Measurements from ENCODE around the gene SMPD2. TPM values are rescaled to one million over a fixed set of nuclear protein-coding genes. Genes with fewer than 3 reads are reported as not detected.

The SMPD2 gene
- total and polyA plus RNA-seq, 2 of the 4 experiments (the other 2 are of a cell fraction): 7.7 to 9.0 TPM

- Histone ChIP-seq H3K9me3 (ENCODE audit: control insufficient read depth, insufficient read depth, low read length) (no peaks in the 10 kb centered on the region), H3K18ac (ENCODE audit: low read depth, low read length) (peak within 1 kb of the TSS; percentile 28; the same call in 1 of the 2 replicates), H3K14ac (replicated peaks; ENCODE audit: low read depth, low read length) (peak within 1 kb of the TSS; percentile 11), H3K9me1 (ENCODE audit: insufficient read depth, low read length) (no peaks in the 10 kb centered on the region), H3K79me1 (ENCODE audit: low read depth in 1 of 2, low read length in 2 of 2) (peaks cover 31 to 38% of the 10 kb centered on the region in 2 experiments), H3K27ac (ENCODE audit: insufficient read depth, low read length) (no peak within 1 kb of the TSS; the same call in 1 of the 2 replicates), H2AFZ (replicated peaks; ENCODE audit: low read length, poor library complexity) (peak within 1 kb of the TSS; percentile 89), H3K36me3 (ENCODE audit: control insufficient read depth, insufficient read depth, low read length) (peaks cover 12% of the 10 kb centered on the region), H3K4me1 (ENCODE audit: control insufficient read depth, insufficient read depth, low read length) (peaks cover 3% of the 10 kb centered on the region; the same call in 1 of the 2 replicates), H4K91ac (ENCODE audit: insufficient read depth, low read depth, low read length) (peak within 1 kb of the TSS; percentile 2; the same call in 1 of the 2 replicates), H3K4me3 (ENCODE audit: insufficient read depth, low read depth, low read length) (peak within 1 kb of the TSS; percentile 76), H2BK15ac (ENCODE audit: low read depth, low read length) (no peak within 1 kb of the TSS), H2AK5ac (ENCODE audit: low read depth, low read length) (no peak within 1 kb of the TSS; the same call in 1 of the 2 replicates), H2BK20ac (ENCODE audit: low read depth, low read length) (no peak within 1 kb of the TSS), H4K5ac (ENCODE audit: low read depth, low read length) (peak within 1 kb of the TSS; percentile 60; the same call in 1 of the 2 replicates), H3K23ac (ENCODE audit: low read depth, low read length) (peak within 1 kb of the TSS; percentile 17; the same call in 1 of the 2 replicates), H3K9ac (ENCODE audit: low read depth, low read length) (peak within 1 kb of the TSS; percentile 61), H3K4ac (ENCODE audit: low read depth, low read length) (peak within 1 kb of the TSS; percentile 3), H4K20me1 (ENCODE audit: insufficient read depth, low read length) (no peaks in the 10 kb centered on the region; the same call in 1 of the 2 replicates), H3K4me2 (ENCODE audit: low read depth, low read length) (peak within 1 kb of the TSS; percentile 100), H3K27me3 (ENCODE audit: control insufficient read depth, insufficient read depth, low read length) (no peaks in the 10 kb centered on the region; the same call in 1 of the 2 replicates), H2BK120ac (ENCODE audit: low read depth, low read length) (no peak within 1 kb of the TSS), H2AK9ac (replicated peaks; ENCODE audit: low read depth, low read length, poor library complexity) (peak within 1 kb of the TSS; percentile 13), H3K56ac (ENCODE audit: extremely low read depth, insufficient read depth, low read length) (peak within 1 kb of the TSS; percentile 40; the same call in 1 of the 2 replicates), H4K8ac (ENCODE audit: low read depth in 2 of 2, low read length in 2 of 2) (peak within 1 kb of the TSS; percentile 17 to 76; a peak in 2 of 4 replicates), H2BK5ac (ENCODE audit: low read depth, low read length, poor library complexity, severe bottlenecking) (no peak within 1 kb of the TSS)
- intact Hi-C loops (cut with micrococcal nuclease) (loop anchor here (5.0 kb wide), 1 partner anchor 391 kb away; the partner anchor contains the start of gene SESN1), dilution Hi-C loops (cut with HindIII; ENCODE audit: low sequenced_read_pairs, unreplicated experiment) (no loop called here), in situ Hi-C loops (cut with MboI; ENCODE audit: low sequenced_read_pairs) (no loop called here)
- CTCF ChIA-PET: interaction anchor here (0.6 kb wide), 1 partner anchor 25 kb away, joined by 4 read pairs; no protein-coding TSS in a partner anchor
- DNase-seq (peak; percentile 80), ATAC-seq (ENCODE audit: low read depth) (peak; percentile 94)
- 0% methylated on average over 7 of the region's 97 CpGs; no CpG with 5 or more reads in 1 of the 2 experiments for WGBS, 2 experiments (ENCODE audit: extremely low coverage in 2 of 2, insufficient read length in 1 of 2)
- POLR2A ChIA-PET (ENCODE audit: unreplicated experiment): no interaction called here
- BruUV-seq (replicated peaks): no TSS peak
- no peak for TF ChIP-seq RAD21 (IDR thresholded peaks at IDR 0.05; ENCODE audit: low read length)
- TF ChIP-seq ELK1 (IDR thresholded peaks at IDR 0.05; ENCODE audit: borderline replicate concordance, low read depth, low read length): no peak
- no peak for TF ChIP-seq FOS (IDR thresholded peaks at IDR 0.05; ENCODE audit: low read depth, low read length)
- no peak for TF ChIP-seq MAFK (IDR thresholded peaks at IDR 0.05; ENCODE audit: low read depth, low read length)
- TF ChIP-seq CEBPB (IDR thresholded peaks at IDR 0.05; ENCODE audit: low read depth, low read length): no peak
- peak; percentile 88 for TF ChIP-seq USF2 (IDR thresholded peaks at IDR 0.05; ENCODE audit: low read depth, low read length)
- TF ChIP-seq MAZ (IDR thresholded peaks at IDR 0.05; ENCODE audit: borderline replicate concordance, low read depth, low read length): peak; percentile 99
- peak; percentile 67; the same call in 1 of the 2 replicates for TF ChIP-seq POLR2A (IDR thresholded peaks at IDR 0.05; ENCODE audit: low read depth, low read length)
- no peak for TF ChIP-seq CTCF (conservative IDR thresholded peaks at IDR 0.05; ENCODE audit: low read depth, low read length)
- TF ChIP-seq MXI1 (IDR thresholded peaks at IDR 0.05; ENCODE audit: borderline replicate concordance, low read depth, low read length): peak; percentile 69; the same call in 1 of the 2 replicates
- no peak for TF ChIP-seq BHLHE40 (IDR thresholded peaks at IDR 0.05; ENCODE audit: low read depth, low read length)
- no peak for TF ChIP-seq CHD1 (IDR thresholded peaks at IDR 0.05; ENCODE audit: low read depth, low read length)
- TF ChIP-seq SMC3 (IDR thresholded peaks at IDR 0.05; ENCODE audit: low read depth, low read length): no peak
These were observed 42.6 kb downstream of the SMPD2 start, which contains the start of gene ZBTB24 for GRCh38 chr6:109482905-109483734. ZBTB24 (minus strand) TSS chr6:109483219; CDS start chr6:109482026, 1,193 bp downstream.

All from IMR-90 (cell line).